GM21447 (cell line): ENCODE measurements around the gene MORN2.

Experiments used
- ATAC-seq: cut with Tn5 transposase; IDR thresholded peaks from one replicate; pipeline ENCODE4 v1.9.1; 2021; ENCODE audit not compliant: unreplicated experiment

Gene MORN2

GRCh38 chr2:38889045-38889444 lies 13.3 kb downstream of the MORN2 start:
- no peak for ATAC-seq

- no peak for ATAC-seq
Measured at GRCh38 chr2:38889575-38889974, 13.8 kb downstream of the MORN2 start, which contains the start of gene ARHGEF33. TSS of gene ARHGEF33 (plus strand) at chr2:38889875. CDS start at chr2:38919448, 29,573 bp downstream.

- no peak for ATAC-seq
Measured at GRCh38 chr2:38892819-38893218, 17.0 kb downstream of the MORN2 start.

GRCh38 chr2:38898256-38898655 lies 22.5 kb downstream of the MORN2 start:
- no peak for ATAC-seq

GRCh38 chr2:38900726-38901125 lies 24.9 kb downstream of the MORN2 start:
- ATAC-seq = no peak

- no peak for ATAC-seq
Measured at GRCh38 chr2:38905251-38905650, 29.5 kb downstream of the MORN2 start.

GRCh38 chr2:38907242-38907641 lies 31.5 kb downstream of the MORN2 start:
- ATAC-seq = no peak

- peak; percentile 90 for ATAC-seq
Measured at GRCh38 chr2:38907743-38908562, 32.2 kb downstream of the MORN2 start.

GRCh38 chr2:38909872-38910271 lies 34.1 kb downstream of the MORN2 start:
- ATAC-seq = no peak

- no peak for ATAC-seq
Measured at GRCh38 chr2:38911191-38911590, 35.4 kb downstream of the MORN2 start.

GRCh38 chr2:38912619-38913018 lies 36.8 kb downstream of the MORN2 start:
- ATAC-seq = no peak

GRCh38 chr2:38922389-38922788 lies 46.6 kb downstream of the MORN2 start:
- ATAC-seq = no peak

GRCh38 chr2:38922902-38923301 lies 47.1 kb downstream of the MORN2 start:
- no peak for ATAC-seq

- no peak for ATAC-seq
Measured at GRCh38 chr2:38925982-38926381, 50.2 kb downstream of the MORN2 start.

- no peak for ATAC-seq
Measured at GRCh38 chr2:38930600-38930999, 54.8 kb downstream of the MORN2 start.
